ENCODE results near the gene IDE. TPM values are rescaled to one million over a fixed set of nuclear protein-coding genes. Genes with fewer than 3 reads are reported as not detected.

Gene IDE
- total RNA-seq, 4 donors from 2014 or later = 38.8 to 95.2 (median 46.7) TPM

GRCh38 chr10:92517034-92517655, 56.7 kb downstream of the IDE start:
- Histone ChIP-seq H3K4me3 (replicated peaks in 1 of 3) (no peak overlapping the region), H3K9me3 (no peaks in the 10 kb centered on the region), H3K27ac (no peak overlapping the region), H3K4me1 (no peaks in the 10 kb centered on the region), H3K27me3 (no peaks in the 10 kb centered on the region), H3K36me3 (peaks cover under 1 to 2% of the 10 kb centered on the region in 2 donors)
- TF ChIP-seq POLR2A (IDR thresholded peaks at IDR 0.05) = no peak
- TF ChIP-seq, protein P1, sequence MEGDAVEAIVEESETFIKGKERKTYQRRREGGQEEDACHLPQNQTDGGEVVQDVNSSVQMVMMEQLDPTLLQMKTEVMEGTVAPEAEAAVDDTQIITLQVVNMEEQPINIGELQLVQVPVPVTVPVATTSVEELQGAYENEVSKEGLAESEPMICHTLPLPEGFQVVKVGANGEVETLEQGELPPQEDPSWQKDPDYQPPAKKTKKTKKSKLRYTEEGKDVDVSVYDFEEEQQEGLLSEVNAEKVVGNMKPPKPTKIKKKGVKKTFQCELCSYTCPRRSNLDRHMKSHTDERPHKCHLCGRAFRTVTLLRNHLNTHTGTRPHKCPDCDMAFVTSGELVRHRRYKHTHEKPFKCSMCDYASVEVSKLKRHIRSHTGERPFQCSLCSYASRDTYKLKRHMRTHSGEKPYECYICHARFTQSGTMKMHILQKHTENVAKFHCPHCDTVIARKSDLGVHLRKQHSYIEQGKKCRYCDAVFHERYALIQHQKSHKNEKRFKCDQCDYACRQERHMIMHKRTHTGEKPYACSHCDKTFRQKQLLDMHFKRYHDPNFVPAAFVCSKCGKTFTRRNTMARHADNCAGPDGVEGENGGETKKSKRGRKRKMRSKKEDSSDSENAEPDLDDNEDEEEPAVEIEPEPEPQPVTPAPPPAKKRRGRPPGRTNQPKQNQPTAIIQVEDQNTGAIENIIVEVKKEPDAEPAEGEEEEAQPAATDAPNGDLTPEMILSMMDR (IDR thresholded peaks at IDR 0.05) = peak in 5 of 6 experiments; percentile 45 to 84 (median 71)
- DNase-seq = peak; percentile 61 to 64
- WGBS, 2 donors = 48 to 54% methylated on average over 3 of the region's 3 CpGs
- intact Hi-C loops (cut with DNase I) = loop anchor here (5.0 kb wide), 1 partner anchor 55 kb away; the partner anchor contains the start of gene IDE

DNA sequence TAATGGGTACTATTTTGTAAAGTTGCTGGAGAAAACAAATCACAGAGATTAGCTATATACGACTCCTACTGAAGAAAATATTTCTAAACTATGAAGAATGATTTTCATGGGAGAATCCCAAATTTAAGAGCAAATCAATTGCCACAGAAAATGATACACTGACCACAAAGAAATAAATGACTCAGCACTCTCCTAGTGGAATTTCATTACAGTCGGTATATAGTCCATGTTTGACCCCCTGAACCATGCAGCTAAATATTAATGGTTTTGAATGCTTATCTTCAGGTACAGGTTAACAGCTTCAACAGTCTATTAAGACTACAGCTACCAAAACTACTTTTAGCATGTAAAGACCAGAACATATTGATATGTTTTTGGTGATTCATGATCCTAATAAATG, 65.0 kb downstream of the IDE start:
- intact Hi-C loops (cut with DNase I) = no loop called here
- DNase-seq = no peak
- H3K9me3 ChIP-seq = no peaks in the 10 kb centered on the region
- TF ChIP-seq, protein P1 (IDR thresholded peaks at IDR 0.05) = no peak
- no peak for TF ChIP-seq POLR2A (IDR thresholded peaks at IDR 0.05)
- peaks cover 13 to 20% of the 10 kb centered on the region in 2 donors for H3K36me3 ChIP-seq
- WGBS, 2 donors = 91 to 92% methylated on average over 2 of the region's 2 CpGs
- no peaks in the 10 kb centered on the region for H3K27me3 ChIP-seq
- H3K27ac ChIP-seq = no peak overlapping the region
- no peaks in the 10 kb centered on the region for H3K4me1 ChIP-seq
- no peak overlapping the region for H3K4me3 ChIP-seq (replicated peaks in 1 of 3)

DNA sequence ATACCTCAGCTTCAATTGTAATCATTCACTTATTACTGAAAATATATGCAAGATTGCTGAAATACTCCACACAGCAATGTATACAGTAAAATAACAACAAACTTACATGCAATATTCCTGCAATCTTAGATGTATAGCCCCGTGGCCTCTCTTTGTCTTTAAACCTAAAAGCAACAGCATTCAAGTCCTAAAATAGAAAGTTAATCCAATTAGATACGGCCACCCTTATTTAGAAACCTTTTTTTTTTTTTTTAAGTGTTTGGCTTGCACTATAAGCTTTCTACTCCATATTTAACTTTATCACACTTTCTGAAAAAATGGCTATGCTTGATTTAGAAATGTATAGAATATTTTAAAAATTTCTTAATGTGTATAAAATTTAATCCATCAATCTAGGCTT, 67.6 kb downstream of the IDE start:
- H3K4me1 ChIP-seq = no peaks in the 10 kb centered on the region
- H3K36me3 ChIP-seq = peaks cover 16 to 23% of the 10 kb centered on the region in 2 donors
- intact Hi-C loops (cut with DNase I) = no loop called here

GRCh38 chr10:92505044-92505443, 68.8 kb downstream of the IDE start:
- Histone ChIP-seq H3K27ac (no peak overlapping the region), H3K4me1 (no peaks in the 10 kb centered on the region), H3K4me3 (replicated peaks in 1 of 3) (no peak overlapping the region), H3K9me3 (no peaks in the 10 kb centered on the region), H3K27me3 (no peaks in the 10 kb centered on the region), H3K36me3 (peaks cover 16 to 23% of the 10 kb centered on the region in 2 donors)
- intact Hi-C loops (cut with DNase I) = no loop called here
- TF ChIP-seq POLR2A (IDR thresholded peaks at IDR 0.05) = no peak
- TF ChIP-seq, protein P1 (IDR thresholded peaks at IDR 0.05) = no peak
- DNase-seq = no peak
- WGBS, 2 donors = 90 to 92% methylated on average over 5 of the region's 5 CpGs

More for the DNA sequence above, 67.6 kb downstream of the IDE start:
- no peaks in the 10 kb centered on the region for H3K9me3 ChIP-seq
- no peak overlapping the region for H3K27ac ChIP-seq
- H3K4me3 ChIP-seq (replicated peaks in 1 of 3) = no peak overlapping the region
- no peaks in the 10 kb centered on the region for H3K27me3 ChIP-seq
- no peak for DNase-seq
- TF ChIP-seq, protein P1 (IDR thresholded peaks at IDR 0.05) = no peak
- no peak for TF ChIP-seq POLR2A (IDR thresholded peaks at IDR 0.05)
- WGBS, 2 donors = 80 to 81% methylated on average over 2 of the region's 2 CpGs

GRCh38 chr10:92502296-92502808, 71.5 kb downstream of the IDE start:
- peaks cover 14 to 15% of the 10 kb centered on the region in 2 donors for H3K36me3 ChIP-seq
- no peak overlapping the region for H3K4me3 ChIP-seq (replicated peaks in 1 of 3)
- no peak overlapping the region for H3K27ac ChIP-seq
- intact Hi-C loops (cut with DNase I) = no loop called here
- H3K9me3 ChIP-seq = no peaks in the 10 kb centered on the region
- DNase-seq = no peak
- TF ChIP-seq POLR2A (IDR thresholded peaks at IDR 0.05) = no peak
- TF ChIP-seq, protein P1 (IDR thresholded peaks at IDR 0.05) = no peak
- H3K4me1 ChIP-seq = no peaks in the 10 kb centered on the region
- H3K27me3 ChIP-seq = no peaks in the 10 kb centered on the region
- WGBS, 2 donors = 89 to 90% methylated on average over 5 of the region's 5 CpGs
